GM19239 (cell line): Measurements from ENCODE around the gene TAOK3.
"Not testable (repeated sequence)": the region's sequence is repeated elsewhere in the genome, so short reads cannot be mapped to it uniquely, and the experiment has no call there.

Experiments
- DNase-seq: peaks from one replicate; pipeline ENCODE4 v3.0.0; 2011; ENCODE audit warnings: low spot score; ENCODE audit not compliant: insufficient read length
- FAIRE-seq: peaks from 2 replicates; lab custom pipeline; 2011; peaks lifted over from hg19 to GRCh38; lab: Jason Lieb, UNC

TAOK3 gene

GRCh38 chr12:118307069-118307954 lies 65.4 kb downstream of the TAOK3 start:
- FAIRE-seq = peak; percentile 96
- no peak for DNase-seq

GRCh38 chr12:118304093-118304492 lies 68.6 kb downstream of the TAOK3 start:
- no peak for FAIRE-seq
- DNase-seq = no peak

GRCh38 chr12:118302053-118302452 lies 70.7 kb downstream of the TAOK3 start:
- FAIRE-seq = peak; percentile 84
- no peak for DNase-seq

GRCh38 chr12:118299791-118300460 lies 72.8 kb downstream of the TAOK3 start:
- no peak for DNase-seq
- peak; percentile 85 for FAIRE-seq

DNA sequence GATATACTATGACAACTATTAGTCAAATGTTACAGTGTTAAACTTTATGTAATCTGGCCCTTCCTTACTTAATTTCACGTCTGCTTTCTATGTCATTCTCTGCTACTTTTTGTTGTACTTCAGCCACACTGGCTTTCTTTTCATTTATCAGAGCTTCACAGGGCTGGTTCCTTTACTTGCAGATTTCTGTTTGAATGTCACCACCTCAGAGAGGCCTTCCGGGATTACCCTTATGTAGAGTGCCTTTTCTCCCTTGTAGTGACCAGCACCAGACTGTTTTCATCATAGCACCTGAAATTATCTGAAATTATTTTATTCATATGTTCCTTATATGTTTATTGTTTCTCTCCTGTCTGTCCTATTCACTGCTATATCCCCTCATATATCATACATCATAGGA lies 75.4 kb downstream of the TAOK3 start:
- DNase-seq (no peak), FAIRE-seq (no peak)

- DNase-seq (no peak), FAIRE-seq (no peak)
These were observed 79.9 kb downstream of the TAOK3 start for GRCh38 chr12:118292836-118293235.

- DNase-seq (no peak), FAIRE-seq (peak; percentile 47)
These were observed 82.6 kb downstream of the TAOK3 start for GRCh38 chr12:118290130-118290529.

DNA sequence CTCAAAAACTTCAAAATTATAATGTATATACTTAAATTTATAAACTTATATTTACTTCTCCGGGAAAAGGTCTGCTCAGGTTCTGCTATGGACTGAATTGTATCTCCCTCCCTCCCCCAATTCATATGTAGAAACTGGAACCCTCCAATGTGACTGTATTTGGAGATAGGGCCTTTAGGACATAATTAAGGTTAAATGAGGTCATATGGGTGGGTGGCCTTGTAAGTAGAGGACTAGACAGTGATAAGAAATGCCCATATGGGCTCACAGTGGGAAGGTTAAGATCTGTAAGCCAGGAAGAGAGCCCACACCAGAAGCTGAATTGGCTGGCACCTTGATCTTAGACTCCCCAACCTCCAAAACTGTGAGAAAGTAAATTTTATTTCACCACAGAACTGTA lies 84.5 kb downstream of the TAOK3 start:
- FAIRE-seq (no peak), DNase-seq (no peak)

DNA sequence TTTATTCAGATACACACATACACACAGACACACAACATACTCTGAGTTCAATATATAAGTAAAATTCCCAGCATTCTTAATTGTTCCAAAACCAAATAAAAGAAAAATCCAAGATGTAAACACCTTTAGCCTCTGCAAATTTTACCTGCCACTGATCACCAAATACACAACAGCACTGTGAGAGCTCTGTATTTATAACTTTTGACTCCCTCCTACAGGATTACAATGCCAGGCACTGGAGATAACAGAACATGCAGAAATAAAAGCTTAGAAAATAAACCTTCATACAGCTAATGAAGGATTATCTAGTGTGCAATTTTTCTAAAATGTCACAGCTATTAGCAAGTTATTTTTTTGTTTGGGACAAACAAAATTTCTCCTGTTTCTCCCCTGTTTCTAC lies 85.0 kb downstream of the TAOK3 start:
- FAIRE-seq = no peak
- no peak for DNase-seq

DNA sequence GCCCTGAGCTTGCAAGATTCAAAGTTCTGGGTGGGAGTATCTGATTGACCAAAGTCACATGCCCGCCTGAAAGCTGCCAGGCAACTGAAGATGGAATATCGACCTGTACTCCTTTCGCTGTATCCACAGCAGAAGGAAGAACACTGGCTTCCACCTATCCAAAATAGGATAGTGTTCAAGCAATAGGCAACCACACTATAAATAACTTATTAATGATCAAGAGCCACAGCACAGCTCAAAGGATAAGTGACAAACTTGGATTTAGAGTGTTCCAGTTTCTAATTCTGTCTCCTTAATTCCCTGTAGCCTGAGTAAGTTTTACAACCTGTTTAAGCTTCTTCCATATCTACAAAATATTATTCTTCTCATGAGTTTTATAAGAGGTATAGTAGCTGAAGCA lies 89.9 kb downstream of the TAOK3 start:
- FAIRE-seq = no peak
- no peak for DNase-seq

- not testable (repeated sequence) for DNase-seq, FAIRE-seq
These were observed 94.4 kb downstream of the TAOK3 start for GRCh38 chr12:118278288-118278687.

DNA sequence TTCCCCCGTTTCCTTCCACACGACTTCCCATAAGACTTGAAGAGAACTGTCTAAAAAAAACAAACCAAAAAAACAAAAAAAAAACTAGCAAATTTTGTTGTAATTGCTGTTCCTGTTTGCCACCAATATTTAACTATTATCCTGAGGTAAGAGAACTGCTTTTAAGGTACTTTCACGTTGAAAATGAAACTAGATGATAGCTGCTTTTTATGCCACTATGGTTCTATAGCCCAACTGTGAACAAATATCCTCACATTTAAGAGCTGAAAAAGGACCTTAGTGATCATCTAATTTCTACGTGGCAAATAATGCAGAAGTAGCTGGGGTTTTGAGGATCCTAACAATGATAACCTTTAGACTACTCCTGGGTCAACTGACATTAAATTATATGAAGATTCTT lies 98.6 kb downstream of the TAOK3 start:
- DNase-seq = peak; percentile 9
- peak; percentile 77 for FAIRE-seq

DNA sequence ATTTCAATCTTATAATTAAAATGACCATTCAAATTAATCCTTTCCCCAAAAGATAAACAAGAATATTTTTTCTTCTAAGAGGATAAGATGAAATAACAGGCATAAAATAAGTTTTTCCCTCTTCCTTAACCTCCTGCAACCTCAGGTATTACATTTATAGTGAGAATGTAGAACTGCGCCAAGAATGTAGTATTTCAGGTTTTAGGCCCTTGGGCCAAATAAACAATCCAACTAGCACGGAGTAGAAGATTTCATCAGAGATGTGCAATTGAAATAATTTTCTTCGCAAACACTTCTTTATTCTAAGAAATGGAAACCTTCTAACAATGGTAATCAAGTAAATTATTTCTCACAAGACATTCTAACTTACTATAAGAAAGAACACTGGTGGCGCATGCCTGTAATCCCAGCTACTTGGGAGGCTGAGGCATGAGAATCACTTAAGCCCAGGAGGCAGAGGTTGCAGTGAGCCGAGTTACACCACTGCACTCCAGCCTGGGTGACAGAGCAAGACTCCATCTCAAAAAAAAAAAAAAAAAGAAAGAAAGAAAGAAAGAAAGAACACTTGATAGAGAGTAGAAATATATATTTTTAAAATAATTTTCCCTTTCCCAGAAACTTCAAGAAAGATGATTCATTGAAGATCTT lies 100.8 kb downstream of the TAOK3 start:
- no peak for DNase-seq
- FAIRE-seq = no peak

DNA sequence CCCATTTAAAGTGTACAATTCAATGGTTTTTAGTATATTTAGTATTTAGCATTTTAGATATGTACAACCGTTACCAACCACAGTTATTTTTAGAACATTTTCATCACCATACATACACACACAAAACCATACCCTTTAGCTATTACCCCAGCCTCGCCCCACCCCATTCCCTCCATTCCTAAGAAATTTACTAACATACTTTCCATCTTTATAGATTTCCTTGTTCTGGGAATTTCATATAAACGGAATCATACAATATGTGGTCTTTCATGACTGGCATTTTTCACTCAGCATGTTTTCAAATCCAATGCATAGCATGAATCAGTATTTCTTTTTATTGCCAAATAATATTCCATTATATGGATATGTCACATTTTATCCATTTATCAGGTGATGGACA lies 101.5 kb downstream of the TAOK3 start:
- FAIRE-seq (no peak), DNase-seq (no peak)

DNA sequence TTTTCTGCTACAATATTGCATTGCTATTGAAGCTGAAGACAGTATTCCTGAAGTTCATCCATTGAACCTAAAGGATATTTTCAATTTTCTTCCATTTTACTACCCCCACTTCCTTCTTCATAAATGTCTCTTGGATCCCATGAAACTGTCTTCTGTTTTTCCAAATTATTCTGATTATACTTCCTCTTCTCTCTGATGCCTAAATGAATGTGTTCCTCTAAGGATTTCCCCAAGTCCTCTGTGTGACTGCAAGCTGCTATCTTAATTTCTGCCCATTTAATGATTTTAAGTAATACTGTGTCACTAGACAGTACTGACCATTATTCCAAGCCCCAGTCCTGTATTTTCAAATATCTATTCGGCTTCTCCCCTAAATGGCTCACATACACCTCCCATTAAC lies 102.9 kb downstream of the TAOK3 start:
- FAIRE-seq = no peak
- no peak for DNase-seq

- FAIRE-seq (no peak), DNase-seq (no peak)
These were observed 113.6 kb downstream of the TAOK3 start for GRCh38 chr12:118259079-118259478.

GRCh38 chr12:118256352-118256751 lies 116.4 kb downstream of the TAOK3 start:
- FAIRE-seq (no peak), DNase-seq (no peak)

DNA sequence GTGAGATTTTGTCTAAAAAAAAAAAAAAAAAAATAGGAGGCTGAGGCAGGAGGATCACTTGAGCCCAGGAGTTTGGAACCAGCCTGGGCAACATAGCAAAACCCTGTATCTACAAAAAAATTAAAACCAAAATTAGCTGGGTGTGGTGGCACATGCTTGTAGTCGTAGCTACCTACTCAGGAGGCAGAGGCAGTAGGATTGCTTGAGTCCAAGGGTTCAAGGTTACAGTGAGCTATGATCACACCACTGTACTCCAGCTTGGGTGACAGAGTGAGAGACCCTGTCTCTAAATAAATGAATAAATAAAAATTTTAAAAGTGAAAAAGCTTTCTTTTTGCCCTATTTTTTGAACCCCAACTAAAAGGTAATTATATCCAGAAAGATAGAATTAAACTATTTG lies 123.2 kb downstream of the TAOK3 start:
- FAIRE-seq (no peak), DNase-seq (no peak)

GRCh38 chr12:118245886-118246285 lies 126.8 kb downstream of the TAOK3 start:
- not testable (repeated sequence) for FAIRE-seq, DNase-seq

- peak; percentile 7 for DNase-seq
- FAIRE-seq = peak; percentile 63
These were observed 133.8 kb downstream of the TAOK3 start for GRCh38 chr12:118238888-118239287.

DNA sequence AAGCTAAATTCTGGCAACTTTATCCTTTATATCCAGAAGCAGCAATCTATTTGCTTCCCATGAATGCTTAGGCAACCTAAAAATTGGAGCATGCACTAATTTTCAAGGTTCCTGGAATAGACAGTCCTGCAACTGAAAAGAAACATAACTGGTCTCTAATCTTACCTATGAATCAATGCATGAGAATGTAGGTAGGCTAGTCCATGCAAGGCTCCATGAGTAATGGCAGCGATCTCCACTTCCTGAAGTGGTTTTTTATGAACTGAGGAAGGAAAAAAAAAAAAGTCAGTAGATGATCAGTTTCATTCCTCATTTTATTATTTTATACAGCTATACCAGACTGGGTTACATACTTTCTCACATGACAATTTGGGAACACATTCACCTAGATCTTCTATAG lies 134.8 kb downstream of the TAOK3 start:
- DNase-seq = no peak

More for the DNA sequence above, 134.8 kb downstream of the TAOK3 start:
- no peak for FAIRE-seq
